Measurements from ENCODE around the gene FBN2.
"Not testable (repeated sequence)": the region's sequence is repeated elsewhere in the genome, so short reads cannot be mapped to it uniquely, and the experiment has no call there.

Gene FBN2

DNA sequence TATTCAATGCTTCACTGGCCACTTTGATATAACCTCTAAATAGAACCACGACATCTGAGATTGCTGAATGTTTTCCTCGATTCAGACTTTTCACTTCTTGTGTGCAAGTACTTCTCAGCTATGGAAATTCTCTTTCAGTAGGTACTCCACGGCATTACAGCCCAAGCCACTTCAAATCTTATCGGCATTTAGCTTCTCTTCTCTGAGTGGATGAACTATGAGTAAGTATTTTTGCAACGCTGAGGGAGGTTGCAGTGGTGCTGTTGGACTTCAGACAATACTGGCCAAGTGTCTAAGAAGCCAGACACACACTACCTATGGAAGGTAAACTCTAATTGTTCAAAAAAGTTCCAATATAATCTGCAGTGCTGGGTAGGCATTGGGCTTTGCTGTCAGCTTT, 60.1 kb downstream of the FBN2 start:
- DNase-seq: no peak

DNA sequence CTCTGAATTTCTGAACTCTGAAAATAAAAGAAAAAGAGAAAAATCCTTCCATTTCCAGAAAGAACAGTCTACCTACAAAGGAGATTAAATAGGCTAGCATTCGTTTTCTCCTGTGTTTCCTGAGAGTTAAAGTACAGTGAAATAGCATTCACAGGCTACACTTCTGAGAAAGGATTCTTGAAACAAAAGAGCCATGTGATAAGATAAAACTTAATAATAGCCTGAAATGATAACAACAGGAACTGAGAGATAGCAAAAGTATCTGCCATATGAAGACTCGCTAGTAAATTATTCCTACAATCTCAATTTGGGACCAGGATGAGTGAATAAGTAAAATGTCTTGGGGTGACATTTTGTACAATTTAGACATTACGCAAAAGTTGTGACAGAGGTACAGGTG, 62.4 kb downstream of the FBN2 start:
- DNase-seq: no peak

DNA sequence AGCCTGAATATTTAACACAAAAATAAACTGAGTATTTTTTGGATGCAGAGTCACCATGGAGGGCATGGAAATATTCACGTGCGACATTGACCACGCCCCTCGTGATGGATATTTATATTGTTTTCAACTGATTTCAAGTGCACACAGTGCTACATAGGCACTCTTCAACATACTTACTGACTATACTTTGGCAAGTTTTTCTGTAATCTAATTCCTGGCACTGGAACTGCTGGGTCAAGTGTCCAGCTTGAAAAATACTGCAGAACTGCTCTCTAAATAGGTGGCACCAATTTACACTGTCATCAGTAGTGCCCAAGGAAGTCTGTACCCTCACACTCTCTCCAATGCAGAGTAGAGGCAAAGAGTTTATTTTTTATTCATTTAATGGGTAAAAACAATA, 65.1 kb downstream of the FBN2 start:
- DNase-seq: no peak

DNA sequence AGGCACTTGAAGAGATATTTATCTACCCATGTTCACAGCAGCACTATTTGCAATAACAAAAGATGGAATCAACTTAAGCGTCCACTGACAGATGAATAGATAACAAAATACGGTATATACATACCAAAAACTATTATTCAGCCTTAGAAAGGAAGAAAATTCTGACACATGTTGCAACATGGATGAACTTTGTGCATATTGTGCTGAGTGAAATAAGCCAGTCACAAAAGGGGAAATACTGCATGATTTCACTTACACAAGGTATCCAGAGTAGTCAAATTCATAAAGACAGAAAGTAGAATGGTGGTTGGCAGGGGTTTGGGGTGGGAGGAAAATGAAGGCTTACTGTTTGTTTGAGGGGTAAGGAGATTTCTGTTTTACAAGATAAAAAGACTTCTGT, 66.0 kb downstream of the FBN2 start:
- no peak for DNase-seq

DNA sequence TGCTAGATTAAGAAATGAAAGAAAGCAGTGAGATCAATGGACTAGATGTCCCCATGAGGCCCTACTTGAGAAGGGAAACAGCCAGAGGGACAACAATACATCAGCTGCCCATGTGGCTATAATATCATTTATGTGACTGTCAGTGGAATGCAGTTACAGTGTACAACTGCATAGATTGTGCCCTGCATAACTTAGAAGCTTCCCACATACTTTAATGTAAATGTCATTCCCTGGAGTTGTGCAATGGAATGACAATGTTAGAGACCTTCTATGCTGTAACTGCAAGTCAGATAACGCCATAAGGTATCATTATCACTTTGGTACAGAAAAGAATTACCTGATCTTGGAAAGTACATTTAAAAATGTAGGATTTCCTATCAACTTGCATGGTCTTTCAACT, 67.4 kb downstream of the FBN2 start:
- DNase-seq: no peak

DNA sequence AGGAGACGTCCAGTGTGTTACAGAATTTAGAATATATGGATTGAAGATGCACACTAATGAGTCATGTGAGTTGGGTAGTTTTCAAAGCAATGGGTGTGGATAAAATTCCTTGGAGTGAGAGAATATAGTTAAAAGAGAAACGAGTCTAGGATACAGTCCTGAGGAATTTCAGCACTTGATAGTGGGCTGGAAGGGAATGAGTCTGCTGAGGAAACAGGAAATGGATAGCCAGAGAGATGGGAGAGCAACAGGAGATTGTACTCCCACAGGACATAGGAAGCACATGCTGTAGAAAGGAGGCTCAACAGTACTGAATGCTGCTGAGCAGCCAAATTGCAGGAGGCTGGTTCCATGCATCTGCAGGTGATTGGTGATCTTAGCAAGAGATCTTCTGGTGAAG, 68.1 kb downstream of the FBN2 start:
- DNase-seq: no peak

DNA sequence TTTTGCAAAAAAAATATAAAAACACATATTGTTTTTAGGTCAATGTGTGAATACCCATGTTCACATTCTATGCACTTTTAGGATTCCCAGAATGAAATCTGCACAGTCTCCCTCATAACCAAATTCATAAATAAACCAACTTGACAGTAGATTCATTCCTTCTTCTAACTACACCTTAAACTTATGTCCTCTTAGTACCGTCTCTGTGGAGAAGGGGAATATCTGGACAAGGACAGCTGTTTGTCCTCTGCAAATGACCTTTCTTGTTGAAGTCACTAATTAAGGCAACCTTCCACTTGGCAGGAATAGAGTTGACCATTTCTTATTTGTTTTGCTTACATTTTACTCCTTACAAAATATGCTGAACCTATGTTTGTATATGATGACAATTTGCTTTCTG, 71.1 kb downstream of the FBN2 start:
- no peak for DNase-seq

DNA sequence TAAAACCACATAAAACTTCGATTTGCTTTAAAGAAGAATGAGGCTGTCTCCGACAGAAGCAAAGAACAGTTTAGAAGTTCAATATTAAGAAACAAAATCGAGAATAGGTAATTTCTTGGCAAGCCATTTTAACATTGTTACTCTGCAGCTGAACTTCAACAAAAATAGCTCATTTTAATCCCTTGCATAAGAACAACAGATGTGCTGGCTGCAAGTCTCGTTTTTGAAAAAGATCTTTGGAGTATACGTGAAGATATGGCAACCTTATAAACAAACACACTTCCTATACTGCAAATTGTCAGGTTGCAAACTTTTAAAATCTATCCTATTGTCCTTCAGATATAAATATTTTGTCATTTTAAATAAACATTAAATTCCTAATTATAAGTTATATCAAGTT, 71.5 kb downstream of the FBN2 start:
- DNase-seq: no peak

DNA sequence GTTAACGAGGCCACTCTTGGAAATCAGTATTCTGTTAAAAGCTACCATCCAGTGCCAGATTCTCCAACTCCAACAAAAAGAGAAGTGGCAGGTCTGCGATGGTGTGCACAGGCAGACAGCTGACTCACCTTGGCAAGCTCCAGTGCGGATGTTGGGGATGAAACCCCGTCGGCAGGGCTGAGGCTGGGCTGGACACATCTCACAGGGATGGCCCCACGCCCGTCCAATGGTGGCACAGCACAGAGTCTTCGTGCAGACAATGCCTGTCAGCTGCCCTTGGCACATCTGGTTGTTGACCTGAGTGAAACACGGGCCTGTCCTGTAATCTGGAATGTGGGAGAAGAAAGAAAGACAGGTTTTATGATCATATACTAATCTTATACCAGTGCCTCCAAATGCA, 73.4 kb downstream of the FBN2 start:
- no peak for DNase-seq

DNA sequence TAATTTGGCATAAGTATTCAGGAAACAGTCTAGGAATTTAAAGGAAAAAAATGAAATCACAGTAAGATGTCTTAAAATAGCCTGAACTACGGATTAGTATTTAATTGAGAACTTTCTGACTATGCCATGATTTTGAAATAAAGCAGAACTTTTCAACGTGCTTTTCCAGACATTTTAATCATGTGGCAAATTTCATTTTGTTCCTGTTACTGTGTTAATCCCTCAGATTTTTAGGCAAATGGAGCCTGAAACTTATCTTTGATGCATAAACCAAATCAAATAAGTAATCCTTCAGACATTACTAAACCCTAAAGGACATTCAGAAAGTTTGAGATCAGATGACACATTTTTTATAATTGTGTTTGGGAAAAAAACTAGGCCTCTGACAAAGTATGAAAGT, 75.7 kb downstream of the FBN2 start:
- DNase-seq: no peak

DNA sequence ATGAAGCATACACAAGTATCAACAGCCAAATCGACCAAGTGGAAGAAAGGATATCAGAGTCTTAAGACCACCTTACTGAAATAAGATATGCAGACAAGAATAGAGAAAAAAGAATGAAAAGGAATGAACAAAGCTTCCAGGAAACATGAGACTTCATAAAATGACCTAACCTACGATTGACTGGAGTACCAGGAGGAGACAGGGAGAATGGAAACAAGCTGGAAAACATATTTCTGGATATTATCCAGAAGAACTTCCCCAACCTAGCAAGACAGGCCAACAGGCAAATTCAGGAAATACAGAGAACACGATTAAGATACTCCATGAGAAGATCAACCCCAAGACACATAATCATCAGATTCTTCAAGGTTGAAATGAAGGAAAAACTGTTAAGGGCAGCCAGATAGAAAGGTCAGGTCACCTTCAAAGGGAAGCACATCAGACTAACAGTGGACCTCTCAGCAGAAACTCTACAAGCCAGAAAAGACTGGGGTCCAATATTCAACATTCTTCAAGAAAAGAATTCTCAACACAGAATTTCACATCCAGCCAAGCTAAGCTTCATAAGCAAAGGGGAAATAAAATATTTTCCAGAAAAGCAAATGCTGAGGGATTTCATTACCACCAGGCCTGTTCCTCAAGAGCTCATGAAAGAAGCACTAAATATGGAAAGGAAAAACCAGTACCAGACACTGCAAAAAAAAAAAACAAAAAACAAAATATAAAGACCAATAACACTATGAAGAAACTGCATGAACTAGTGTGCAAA, 80.7 kb downstream of the FBN2 start:
- DNase-seq: not testable (repeated sequence)

DNA sequence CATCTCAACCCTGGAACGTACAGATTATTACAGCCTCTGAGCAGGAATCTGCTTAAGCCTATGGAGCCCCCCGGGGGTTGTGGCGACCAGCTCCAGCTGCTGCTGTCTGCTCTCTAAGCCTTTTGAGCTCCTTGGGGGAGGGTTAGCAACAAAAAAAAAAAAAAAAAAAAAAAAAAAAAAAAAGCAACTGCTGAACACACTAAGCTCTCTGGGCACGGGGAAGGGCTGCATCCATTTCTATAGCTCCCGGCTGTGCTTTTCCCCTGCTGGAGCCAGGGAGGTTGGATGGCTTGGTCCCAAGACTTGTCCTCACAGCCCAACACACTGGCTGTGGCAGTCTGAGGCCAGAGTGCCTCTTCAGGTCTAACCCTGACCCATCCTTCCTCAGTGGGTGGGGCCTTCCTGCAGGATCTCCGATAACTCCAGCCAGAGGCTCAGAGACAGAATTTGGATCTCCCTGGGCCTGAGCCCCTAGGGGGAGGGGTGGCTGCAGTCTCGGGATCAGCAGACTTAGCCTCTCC, 82.1 kb downstream of the FBN2 start:
- no peak for DNase-seq

DNA sequence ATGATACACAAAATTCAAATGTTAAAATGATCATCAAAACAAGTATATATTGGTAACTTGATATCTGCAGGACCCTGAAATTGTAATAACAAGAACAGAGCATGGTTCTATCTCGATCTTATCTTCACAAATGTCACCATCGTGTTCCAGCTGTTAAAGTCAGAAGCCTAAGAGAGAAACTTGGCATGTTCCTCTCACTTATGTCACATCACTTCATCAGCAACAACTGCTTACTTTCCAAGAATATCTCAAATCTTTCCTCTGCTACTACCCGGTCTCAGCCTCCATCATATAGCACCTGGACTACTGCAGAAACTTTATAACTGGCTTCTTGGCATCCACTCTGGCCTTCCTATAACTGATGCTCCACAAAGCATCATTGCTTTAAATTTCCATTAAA, 84.9 kb downstream of the FBN2 start:
- DNase-seq: no peak

DNA sequence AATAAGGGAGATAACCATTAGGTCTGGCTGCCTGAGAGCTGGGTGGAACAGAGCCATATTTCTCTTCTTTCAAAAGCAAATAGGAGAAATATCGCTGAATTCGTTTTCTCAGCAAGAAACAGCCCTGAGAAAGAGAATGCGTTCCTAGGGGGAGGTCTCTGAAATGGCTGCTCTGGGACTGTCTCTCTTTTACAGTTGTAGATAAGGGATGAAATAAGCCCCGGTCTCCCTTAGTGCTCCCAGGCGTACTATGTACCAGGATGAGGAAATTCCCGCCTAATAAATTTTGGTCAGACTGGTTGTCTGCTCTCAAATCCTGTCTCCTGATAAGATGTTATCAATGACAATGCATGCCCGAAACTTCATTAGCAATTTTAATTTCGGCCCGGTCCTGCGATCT, 90.8 kb downstream of the FBN2 start:
- DNase-seq: not testable (repeated sequence)

DNA sequence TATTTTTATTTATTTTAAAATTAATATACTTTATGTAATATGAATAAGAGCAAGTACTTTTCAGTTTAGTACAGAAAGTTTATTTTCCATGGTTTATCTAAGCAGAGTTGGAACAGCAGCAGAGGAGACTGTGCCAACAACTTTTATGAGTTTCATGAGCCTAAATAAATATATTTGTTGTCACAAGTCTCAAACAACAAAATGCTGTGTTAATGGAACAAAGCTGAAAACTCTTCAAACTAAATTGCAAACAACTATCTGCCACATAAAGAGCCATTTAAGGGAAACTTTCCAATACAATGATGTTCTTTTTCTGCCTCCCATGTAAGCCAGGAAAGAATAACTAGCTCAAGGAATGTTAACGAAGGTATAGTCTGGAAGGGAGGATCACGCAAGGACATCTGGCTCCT, 96.1 kb downstream of the FBN2 start:
- DNase-seq: no peak

DNA sequence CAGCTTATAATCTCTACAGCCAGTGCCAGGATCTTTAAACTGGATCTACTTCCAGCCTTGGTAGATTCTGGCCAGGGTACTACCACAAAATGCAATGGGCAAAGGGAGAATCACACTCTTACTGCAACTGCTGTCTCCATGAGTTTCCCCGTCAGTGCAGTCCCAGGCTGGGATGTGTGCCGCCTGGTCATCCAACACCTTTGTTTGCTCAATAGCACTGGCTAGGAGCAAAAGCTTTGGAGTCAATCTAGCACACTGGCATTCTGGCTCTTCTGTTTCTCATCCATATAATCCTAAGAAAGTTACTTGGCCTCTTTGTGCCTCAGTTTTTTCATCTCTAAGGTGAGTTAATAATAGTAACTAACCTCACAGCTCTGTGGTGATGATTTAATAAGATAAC, 96.9 kb downstream of the FBN2 start:
- DNase-seq: no peak

DNA sequence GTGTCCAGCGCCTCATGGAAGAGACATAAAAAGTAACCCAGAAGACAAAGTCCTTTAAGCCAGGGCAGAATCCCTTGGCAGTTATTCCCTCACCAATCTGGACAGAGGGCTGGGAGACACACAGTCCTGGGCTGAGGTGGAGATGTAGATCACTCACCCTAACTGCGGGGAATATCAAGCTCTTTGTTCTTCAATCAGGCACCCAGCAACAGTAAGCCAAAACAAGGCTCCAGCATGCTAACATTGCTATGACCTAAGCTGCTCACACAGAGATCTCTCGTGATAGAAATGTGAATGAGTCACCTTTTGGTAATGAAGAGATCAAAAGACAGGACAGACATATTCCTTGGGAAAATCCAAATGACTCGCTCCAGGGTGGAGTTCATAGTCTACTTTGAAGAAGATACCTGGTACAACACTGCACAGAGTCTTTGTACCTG, 101.3 kb downstream of the FBN2 start:
- DNase-seq: no peak

DNA sequence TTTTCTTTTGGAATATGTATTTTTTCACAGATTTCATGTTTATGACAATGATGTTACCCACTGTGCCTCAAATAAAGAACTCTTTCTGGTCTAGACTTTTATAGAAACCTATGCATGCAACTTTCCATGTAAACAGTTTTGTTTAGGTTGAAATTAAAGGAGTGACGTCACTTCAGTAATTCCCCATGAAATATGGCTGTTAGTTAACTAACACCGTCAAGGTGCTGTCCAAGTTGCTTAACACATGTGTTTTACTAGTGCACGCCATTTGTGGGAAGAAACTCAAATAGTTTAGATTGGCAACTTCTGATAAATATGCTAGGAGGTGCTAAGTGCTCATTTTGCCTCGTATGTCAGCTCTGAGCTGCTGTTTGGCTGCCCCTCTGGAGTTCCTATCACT, 102.2 kb downstream of the FBN2 start:
- DNase-seq: no peak

DNA sequence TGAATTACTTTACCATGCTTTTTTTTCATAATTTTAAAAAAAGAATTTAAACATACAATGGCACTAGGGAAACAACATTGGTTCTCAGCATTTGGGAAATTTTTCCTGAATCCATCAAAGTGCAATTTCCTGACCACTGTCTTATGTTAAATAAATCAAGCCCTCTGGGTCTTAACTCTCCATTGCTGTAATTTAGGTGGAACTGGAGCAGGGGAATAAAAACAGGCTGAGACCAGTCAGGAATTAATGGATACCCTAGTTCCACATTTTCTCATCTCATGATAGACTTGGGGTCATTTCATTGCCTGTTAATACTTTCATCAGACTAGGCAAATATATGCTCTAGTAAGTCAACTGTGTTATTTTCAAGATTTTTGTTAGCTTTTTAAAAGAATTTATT, 103.1 kb downstream of the FBN2 start:
- DNase-seq: no peak

DNA sequence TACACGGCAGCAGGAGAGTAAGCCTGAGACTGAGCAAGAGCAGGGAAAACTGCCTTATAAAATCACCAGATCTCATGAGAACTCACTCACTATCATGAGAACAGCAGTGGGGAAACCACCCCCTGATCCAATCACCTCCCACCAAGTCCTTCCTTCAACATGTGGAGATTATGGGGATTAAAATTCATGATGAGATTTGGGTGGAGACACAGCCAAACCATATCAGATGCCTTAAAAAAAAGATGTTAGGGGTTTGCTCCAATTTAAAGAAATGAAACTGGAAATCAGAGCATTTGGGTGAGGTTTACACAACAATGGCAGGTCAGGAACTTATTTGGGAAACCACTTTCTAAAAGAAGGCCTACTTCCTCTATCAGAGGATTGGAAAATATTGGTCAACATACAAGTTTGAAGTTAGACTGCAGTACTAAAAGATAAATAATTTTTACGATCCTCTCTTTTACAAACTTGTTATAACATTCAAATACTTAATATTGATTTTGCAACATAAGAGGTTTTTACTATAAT, 105.1 kb downstream of the FBN2 start:
- no peak for DNase-seq

DNA sequence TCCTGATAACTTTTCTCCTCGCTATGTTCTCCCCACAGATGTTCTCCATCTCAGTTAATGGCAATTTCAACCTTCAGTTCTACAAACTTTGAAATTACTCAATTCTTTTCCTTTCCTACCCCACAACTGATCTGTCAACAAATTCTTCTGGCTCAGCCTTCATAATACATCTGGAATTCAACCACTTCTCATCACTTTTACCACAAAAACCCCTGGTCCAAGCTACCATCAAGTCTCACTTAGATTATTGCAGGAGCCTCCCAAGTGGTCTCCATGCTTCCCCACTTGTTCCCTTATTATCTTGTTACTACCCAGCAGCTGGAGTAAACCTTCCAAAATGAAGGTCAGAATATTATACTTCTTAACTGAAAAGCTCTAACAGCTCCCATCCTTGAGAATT, 110.1 kb downstream of the FBN2 start:
- DNase-seq: no peak

DNA sequence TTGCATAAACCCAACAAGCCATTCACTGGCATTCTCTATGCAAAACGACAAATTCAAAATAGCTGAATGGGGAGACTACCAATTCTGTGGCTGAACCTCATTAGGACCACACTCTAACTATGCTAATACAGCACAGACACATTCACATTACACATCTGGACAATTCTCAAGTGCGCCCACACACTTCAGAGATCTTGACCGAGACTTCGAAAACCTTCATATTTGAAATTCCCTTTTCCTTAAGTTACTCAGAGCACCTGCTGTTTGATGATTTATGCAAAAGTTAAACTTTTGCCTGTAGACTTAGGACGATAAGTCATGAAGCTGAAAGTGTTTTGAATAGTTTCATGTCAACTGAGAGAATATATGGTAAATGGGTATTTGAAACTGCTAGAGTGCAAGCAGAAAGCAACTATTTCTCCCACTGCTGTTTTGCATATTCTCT, 111.9 kb downstream of the FBN2 start:
- no peak for DNase-seq

DNA sequence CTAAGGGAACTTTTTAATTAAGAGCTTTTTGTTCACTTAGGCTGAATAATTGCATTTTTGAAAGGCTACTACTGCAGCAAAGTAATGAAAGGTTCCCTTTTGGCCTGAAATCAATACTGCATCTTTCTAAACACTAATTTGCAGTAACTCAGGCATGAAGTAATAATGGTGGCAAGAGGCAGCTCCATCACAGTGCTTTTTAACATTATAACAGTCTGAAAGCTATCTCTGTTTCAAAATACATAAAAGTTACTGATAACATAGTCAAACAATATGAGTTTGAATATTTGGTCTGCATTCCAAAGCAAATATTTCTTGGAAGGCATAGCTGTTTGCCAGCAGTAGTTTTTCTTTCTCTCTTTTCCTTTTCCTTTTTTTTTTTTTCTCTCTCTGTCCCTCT, 113.4 kb downstream of the FBN2 start:
- DNase-seq: no peak

DNA sequence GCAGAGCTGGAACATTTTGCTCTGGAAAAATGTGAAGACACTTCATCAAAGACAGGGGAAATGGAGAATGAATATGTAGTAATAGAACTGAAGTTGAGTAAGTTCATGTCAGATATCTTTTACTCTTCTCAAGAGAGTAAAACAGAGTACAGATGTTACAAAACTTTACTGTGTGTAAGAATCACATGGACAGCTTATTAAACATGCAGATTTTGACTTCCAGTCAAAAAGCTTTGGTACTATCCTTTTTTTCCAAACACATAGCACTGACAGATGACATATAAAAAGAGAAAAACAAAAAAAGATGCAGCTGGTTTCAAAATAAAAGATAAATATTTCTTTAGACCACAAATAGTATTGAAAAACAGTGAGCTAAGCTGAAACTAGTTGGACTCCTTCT, 115.4 kb downstream of the FBN2 start:
- no peak for DNase-seq

DNA sequence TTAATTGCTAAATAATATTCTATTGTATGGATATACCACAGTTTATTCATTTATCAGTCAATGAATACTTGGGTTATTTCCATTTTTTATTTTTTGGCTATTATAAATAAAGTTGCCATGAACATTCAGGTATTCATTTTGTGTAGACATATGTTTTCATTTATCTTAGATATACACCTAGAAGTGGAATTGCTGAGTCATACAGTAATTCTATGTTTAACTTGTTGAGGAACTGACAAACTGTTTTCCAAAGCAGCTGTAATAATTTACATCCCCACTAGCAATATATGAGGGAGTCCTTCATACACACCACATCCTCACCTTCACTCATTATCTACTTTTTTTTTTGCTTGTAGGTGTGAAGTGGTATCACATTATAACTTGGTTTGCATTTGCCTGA, 123.6 kb downstream of the FBN2 start:
- DNase-seq: no peak
